Measurements from ENCODE around the gene ANKIB1.

The ANKIB1 gene

DNA sequence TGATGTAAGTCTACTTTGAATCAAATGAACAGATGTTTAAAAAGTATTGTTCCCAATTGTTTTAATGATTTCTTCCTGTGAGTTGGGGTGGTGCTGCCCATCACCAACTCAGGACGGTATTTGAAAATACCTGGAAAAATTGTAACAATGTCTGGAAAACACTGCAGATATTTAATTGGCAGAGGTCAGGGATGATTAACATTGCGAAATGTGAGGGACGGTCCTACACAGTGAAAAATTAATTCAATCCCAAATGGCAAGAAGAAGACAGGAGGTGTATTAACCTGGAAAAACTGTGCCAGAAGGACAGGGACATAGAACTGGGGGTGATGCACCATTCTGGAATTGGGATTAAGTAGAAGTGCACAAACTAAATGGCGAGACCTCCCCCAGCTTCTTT lies 29.6 kb downstream of the ANKIB1 start:
- no peak for FAIRE-seq

DNA sequence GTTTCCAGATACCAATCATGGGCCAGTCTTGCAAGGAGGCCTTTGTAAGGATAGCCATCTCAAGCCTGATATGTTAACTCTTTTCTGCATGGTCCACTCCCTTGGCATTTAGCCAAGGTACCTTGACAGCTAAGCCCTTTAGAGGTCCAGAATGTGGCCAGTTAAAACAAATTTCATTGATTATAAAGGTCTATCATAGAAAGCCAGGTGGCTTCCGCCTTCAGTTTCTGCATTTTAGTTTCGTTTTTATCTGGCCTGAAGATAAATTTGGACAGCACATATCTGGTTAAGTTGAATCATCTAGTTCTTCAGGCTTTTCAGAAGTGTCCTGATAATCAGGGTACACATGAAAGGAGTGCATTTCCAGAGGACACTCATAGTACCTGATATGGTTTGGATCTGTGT lies 30.7 kb downstream of the ANKIB1 start:
- FAIRE-seq = no peak

DNA sequence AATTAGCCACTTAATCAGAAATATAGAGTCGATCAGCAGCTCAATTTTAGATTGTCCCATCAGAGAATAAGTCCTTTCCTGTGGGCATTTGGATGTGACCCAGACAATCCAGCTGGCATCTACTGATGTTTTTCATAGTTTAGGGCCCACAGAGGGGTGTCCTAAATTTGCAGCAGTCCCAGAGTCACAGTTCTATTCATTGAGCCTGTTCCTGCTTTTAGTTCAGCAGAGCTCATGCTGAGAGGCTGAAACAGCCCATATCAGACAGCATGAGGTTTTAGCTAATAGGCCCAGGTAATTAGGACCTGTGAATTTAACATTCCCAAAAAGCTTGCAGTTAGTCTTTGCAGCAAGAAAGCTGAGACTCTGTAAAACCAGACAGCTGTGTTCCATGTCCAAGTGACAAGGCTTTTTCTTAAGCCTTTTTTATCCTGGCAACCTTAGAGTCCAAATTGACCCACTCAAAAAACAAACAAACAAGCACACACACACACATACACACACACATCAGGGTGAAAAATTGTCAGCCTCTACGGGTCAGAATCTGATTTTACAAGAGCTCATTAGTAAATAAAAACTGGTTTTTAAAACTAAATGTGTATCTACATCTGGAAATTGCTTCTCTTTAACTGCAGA lies 33.7 kb downstream of the ANKIB1 start:
- no peak for FAIRE-seq

DNA sequence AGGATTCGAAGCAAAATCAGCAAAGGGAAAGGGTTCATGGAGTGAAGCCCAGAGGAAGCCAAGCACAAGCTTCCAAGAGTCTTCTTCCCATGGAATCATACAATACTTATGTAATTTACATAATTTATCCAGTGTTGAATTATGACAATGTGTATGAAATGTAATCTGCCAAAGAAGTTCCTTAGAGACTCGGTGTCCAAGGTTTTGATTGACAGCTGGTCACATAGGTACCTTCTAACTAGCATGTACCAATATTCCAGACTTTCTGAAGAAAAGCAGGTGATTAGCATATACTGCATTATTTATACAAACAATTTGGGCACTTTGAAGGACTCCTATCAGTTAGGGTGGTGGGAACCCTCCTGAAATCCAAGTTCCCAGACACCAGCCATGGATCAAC lies 35.3 kb downstream of the ANKIB1 start:
- no peak for FAIRE-seq

DNA sequence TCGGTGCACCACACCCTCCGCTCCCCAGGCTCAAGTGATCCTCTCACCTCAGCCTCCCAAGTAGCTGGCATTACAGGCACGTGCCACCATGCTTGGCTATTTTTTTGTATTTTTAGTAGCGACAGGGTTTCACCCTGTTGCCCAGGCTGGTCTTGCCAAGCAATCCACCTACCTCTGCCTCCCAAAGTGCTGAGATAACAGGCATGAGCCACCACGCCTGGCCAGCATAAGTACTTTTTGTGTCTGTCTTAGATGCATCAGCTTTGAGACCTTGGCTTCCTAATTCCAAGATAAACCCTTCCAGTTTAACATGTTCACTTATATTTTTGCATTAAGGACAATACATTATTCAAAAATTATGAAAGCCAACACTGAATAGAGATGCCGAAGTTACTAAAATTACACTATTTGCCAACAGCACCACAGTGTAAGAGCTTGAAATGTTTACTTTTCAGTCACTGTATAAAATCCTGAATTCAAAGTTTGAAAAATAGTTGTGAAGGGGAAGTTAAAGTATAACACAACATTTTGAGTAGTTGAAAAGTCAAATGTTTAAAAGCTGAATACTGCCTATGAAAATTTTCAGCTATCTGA lies 36.5 kb downstream of the ANKIB1 start:
- FAIRE-seq = no peak

DNA sequence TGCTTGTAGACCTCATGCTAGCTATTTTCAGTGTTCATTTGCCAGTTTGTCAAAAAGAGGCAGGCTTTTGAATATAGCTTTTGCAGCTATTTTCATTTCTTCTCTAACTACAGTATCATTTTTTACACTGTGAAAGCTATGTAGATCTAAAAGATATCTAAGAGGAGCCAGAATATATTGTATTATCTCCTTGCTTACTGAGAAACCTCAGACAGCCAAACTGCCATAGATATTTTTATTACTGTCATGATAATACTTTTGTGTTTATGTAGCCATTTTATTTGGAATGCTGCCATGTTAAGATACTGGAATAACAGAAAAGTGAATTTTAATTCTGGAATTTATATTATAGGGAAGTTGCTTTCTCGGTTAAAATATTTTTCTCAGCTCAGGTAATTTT lies 37.2 kb downstream of the ANKIB1 start:
- FAIRE-seq = no peak

DNA sequence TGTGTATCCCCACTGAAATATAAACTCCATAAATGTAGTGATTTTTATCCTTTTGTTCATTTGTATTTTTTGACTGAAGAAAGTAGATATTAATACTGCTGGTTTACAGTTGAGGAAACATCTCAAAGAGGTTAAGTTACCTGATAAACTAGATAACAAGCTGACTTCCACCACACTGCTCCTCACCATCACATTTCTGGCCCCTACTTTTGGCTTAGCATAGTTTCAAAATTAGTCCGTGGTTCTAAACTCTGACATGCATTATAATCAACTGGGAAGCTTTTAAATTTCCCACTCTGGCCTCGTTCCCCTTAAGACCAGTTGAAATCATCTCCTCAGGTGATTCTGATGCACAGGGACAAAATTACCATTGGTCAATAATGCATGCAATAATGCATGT lies 43.5 kb downstream of the ANKIB1 start:
- no peak for FAIRE-seq

DNA sequence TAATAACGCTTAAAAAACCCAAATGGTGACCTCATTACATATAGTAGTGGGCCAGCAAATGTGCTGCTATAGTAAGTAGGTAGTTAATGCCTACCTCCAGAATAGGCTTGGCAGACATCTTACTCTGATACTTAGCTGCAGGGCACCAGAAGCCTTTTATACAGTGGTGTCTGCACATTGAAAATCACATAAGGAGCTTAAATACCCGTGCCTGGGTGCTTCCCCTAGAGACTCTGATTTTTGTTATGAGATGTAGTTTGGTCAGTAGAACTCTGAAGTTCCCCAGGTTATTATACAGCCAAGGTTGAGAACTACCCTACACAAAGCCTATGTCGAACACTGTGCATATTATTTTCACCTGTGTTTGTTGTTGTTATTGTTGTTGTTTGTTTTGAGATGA lies 47.2 kb downstream of the ANKIB1 start:
- FAIRE-seq = no peak

DNA sequence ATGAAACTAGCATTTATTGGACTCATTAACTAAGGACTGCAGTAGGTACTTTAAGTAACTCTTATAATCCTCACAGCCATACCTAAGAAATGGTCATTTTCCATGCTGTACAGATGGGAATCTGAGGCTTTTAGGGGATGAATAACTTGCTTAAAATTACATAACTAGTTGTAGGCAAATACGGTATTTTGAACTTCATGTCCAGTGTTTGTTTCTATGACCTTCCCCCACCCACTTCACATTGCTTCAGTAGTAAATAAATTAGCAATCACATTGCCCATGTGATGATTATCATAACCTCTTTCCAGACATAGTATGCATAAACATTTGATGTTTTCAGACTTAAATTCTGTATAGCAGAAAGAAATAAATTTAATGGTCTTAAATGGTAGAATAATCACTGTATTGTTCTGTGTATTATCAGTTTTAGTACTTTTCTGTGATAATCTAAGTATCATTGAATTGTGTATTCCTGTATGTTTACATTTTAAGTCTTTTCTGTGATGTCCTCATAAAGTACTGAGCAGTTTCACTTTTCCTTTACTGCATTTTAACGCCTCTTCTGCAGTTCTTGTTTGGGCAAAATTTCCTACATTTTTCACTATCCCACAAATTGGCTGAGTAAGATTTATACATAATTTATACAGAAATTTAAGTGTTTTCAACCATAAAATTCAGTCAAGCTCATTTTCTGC lies 48.3 kb downstream of the ANKIB1 start:
- FAIRE-seq = no peak

DNA sequence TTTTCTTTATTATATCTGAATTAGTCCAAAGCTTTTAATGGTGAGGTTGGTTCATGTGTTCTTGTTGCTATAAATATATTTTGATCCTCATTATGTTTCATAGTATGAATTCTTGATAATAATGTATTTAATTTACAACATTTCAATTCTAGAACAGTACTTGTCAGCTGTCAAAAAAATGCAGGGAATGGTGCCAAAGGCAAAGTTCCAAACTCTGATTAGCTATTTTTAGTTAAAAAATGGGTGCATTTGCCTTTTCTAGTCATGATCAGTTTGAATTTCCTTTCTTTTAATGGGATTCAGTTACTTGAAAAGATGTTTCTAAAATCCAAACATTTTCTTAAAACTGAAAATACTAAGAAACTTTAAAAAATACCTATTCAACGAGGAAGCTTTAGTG lies 49.6 kb downstream of the ANKIB1 start:
- FAIRE-seq = peak; percentile 49

DNA sequence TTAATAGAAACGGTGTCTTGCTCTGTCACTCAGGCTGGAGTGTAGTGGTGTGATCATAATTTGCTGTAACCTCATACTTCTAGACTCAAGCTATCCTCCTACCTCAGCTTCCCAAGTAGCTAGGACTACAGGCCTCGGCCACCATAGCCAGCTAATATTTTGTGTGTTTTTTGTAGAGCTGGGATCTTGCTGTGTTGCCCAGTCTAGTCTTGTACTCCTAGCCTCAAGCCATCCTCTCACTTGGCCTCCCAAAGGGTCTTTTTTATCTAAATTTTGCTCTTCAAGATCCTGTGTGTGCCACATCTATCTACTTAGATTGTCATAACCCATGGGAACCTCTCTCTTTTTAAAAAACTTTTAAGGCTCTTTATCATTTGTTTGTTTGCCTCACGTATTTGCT lies 50.5 kb downstream of the ANKIB1 start:
- FAIRE-seq = no peak

DNA sequence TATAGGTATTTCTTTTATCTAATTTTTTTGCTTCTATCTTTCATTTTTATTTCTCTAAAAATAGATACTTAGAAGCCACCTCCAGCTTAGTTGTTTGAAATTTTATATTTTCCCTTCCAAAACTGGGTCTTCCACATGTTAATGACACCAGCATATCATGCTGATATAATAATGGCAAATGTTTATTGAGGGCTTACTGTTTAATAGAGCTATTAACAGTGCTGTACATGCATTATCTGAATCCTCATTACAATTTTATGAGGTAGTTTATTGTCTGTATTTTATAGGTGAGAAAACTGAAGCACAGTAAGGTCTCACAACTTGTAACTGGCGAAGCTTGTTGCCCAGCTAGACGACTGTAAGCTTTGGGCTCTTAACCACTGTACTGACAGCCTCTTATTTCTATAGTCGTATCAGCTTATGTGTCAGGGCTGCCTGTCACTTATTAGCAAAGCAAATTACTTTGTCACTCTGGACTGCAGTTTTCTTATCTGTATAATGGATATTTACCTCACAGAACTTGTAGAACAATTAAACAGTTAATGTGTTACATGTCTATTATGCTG lies 51.2 kb downstream of the ANKIB1 start:
- no peak for FAIRE-seq

DNA sequence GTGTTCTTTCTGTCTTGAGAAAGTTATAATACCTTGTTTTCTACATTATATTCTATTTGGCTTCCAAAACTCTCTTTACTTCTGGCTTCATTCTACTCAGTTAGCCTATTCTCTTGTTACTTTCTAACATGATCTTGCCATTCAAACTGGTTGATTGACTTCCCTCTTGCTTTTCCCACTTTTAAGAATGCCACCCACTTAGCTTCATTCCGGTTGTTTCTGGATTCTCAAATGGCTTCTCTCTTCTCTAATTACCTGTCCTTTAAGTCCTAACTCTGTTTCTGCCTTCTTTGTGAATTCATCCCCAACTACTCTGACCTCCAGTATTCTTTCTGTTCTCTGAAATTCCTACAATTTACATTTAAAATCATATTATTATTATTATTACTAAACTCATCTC lies 52.0 kb downstream of the ANKIB1 start:
- FAIRE-seq = no peak

DNA sequence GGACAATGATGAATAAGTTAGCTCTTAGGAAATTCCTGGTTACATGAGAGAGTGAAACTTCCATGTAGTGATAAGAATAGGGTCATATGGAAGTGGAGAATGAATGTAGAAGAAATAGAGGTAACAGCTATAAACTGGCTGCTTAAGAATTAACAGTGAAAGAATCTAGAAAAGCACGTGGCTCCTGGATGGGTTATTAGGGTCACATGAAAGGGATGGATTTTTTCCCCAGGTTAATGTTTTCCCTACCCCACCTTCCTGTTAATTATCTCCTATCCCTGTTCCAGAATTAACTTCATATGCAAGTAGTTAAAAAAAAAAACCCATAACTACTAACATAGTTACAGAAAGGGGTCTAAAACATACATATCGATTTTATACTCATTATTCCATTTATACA lies 58.0 kb downstream of the ANKIB1 start:
- FAIRE-seq = no peak

DNA sequence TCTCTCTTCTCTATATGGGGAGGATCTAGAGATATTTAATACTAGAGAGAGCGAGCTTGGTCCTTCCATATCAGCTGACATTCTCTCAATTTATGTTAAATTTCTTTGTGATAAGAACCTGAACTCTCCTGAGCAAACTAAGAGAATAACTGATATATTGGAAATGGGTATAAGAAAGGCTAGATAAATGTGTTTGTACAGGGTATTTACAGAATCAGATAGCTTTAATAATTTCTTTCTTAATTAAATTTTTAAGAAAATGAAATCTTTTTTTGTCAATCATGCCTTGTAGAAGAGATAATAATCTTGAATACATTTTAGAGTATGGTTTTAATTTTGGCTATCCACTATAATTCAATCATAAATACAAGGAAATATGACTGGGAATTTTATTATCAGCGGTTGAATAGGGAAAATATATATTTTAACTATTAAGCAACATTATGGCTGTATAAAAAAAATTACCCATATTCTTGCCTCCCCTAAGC lies 58.7 kb downstream of the ANKIB1 start:
- no peak for FAIRE-seq

DNA sequence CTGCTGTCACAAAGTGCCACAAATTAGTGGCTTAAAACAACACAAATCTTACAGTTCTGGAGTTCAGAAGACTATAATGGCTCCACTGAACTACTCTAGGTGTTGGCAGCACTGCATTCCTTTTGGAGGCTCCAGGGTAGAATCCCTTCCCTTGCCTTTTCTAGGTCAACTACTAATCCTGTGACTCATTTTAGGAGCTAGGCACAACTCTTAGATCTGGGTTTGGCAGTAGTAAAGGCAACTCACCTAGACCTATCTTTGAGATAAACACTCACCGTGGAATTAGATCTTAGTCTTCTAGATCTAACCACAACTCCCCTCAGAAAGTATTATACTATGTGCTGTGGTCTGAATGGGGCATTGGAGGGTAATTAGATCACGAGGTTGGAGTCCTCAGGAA lies 60.4 kb downstream of the ANKIB1 start:
- no peak for FAIRE-seq

DNA sequence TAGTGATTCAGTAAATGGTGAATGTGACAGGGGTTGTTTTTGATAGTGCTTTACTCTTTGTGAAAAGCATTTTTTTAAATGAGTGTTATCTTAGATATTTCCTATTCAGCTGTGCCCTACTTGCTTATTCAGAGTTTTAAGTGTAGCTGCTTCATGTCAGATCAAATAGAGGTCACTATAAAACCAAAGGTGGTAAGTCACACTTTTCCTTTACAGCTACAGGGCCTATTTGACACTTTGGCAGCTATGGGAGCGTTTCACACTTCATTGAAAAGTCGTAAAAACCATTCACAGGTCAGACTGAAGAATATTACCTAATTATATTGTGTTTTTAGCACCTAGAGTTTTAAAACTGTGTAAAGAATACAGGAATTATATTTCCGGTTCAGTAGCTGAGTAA lies 67.3 kb downstream of the ANKIB1 start:
- no peak for FAIRE-seq

DNA sequence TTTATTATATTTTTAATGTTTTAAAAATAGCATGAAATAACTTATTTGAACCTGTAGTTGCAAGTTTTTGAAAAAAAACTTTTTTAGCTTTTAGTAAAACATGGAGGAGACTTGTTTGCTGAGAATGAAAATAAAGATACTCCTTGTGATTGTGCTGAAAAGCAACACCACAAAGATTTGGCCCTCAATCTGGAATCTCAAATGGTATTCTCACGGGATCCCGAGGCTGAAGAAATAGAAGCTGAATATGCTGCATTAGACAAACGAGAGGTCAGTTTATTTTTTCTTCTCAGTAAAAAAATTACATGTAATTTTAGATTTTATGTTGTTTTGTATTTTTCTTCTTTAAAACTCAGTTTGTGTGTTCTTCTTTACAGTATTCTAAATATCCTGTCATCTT lies 73.5 kb downstream of the ANKIB1 start:
- FAIRE-seq = no peak

DNA sequence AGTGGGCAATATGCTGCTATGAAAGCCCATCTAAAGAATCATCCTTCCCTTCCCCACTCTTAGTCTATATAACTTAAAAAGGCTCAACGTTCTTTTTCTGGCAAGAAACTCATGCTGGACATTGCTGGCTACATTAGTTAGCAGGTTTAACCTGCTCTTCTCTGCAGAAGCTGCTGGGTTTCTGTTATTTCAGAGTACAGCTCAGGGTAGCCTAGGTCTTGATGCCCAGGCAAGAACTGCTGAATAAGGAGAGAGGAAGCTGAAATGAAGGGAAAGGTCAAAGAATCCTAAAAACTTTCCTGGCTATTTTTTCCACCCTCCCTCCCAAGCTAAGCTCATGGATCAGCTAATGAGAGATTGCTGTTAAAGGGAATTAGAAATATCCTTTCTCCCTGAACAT lies 79.4 kb downstream of the ANKIB1 start:
- FAIRE-seq = no peak

DNA sequence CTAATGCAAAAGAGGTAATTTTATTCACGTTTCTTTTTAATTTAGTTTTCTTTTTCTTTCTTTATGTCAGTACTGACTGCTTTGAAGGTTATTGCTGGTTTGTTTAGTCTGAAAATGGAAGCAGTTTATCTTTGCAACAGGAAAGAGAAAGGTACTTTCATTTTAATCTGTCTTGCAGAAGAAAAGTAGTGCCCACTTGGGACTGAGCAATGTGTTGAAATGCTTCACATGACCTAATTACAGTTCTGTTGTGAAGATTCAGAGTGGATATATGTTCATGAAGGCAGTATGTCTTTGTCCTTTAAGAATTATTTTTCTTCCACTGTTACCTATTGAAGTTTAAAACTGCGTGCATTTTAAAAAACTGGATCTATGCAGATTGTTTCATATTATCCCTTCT lies 80.1 kb downstream of the ANKIB1 start:
- no peak for FAIRE-seq

DNA sequence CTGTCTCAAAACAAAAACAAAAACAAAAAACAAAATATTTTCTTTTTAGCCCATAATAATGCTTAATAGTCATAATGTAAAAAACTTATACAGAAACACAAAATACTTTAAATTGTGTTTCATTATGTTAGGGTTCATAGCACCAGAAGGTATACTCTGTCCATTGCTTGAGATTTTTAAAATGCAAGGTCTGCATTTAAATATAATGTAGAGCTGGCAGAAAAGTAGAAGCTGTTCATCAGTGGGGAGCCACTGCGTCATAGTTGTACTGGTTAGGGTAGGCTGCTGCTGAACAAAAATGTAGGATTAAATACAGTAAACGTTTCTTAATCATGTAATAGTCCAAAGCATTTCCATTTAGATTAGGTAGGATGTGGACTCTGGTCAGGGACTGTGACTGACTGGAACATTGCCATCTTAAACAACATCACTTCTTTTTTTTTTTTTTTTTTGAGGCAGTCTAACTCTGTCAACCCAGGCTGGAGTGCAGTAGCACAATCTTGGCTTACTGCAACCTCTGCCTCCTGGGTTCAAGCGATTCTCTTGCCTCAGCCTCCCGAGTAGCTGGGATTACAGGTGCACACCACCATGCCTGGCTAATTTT lies 85.2 kb downstream of the ANKIB1 start:
- FAIRE-seq = no peak

DNA sequence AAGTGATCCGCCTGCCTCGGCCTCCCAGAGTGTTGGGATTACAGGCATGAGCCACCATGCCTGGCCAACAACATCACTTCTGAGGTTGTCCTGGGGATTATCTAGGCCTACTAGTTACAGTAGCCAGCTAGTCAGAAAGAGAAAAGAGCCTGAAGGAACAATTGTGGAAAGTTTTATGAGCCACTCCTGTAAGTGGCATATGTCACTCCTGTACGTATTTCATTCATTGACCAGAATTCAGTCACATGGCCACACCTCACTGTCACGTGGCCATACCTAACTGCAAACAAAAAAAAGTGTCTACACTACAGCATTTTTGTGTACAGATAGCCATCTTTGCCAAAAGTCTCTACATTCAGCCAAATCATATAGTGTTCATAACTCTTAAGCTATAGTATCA lies 85.7 kb downstream of the ANKIB1 start:
- FAIRE-seq = no peak

DNA sequence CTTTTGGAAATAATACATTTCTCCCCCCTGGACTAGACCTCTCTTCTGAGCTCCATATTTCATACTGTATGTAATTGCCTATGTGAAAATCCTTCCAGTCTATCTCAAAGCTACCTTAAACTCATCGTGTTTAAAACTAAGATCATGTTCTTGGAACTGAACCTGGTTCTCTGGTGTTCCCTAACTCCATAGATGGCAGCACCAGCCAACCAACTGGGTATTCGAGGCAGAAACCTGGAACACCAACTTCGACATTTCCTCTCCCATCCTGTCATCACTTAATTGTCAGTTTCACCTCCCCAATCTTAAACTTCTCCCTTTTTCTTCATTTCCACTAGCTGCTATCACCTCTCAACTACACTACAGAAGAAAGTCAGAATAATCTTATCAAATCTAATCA lies 87.0 kb downstream of the ANKIB1 start:
- FAIRE-seq = no peak

DNA sequence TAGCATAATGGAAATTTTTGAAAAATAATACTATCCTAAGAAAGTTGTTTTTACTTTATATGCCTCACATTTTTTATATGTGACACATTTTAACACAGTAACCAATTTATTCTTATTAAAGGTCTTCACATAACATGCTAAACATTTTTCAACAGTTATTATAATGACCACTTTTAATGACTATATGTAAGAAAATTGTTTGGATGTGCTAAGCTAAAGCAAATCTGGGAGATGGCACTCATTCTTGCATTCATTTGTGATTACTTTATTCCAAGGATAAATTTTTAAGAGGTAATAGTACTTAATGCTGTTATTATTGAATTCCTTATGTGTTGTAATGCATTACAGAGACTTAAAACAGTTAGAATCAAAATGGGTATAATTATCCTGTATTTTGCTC lies 88.1 kb downstream of the ANKIB1 start:
- FAIRE-seq = peak; percentile 48

Measured in G401.6 (cell line).